LNCaP clone FGC (cell line): ENCODE measurements around the gene LNX1.
A peak's percentile ranks its signal among the peaks of the same experiment; 100 is the strongest.

Experiments
- DNase-seq: peaks from one replicate; pipeline ENCODE4 v3.0.0-alpha.2; 2011; ENCODE audit warnings: low read depth
- H3K4me3 ChIP-seq: 2 replicates; pipeline ENCODE4 v1.5.1; 2011; ENCODE audit warnings: mild to moderate bottlenecking, low read depth, low read length, control low read depth
- TF ChIP-seq, protein P1 (sequence below): IDR thresholded peaks from 2 replicates; pipeline ENCODE4 v1.5.1; 2012; ENCODE audit warnings: mild to moderate bottlenecking; ENCODE audit not compliant: control insufficient read depth, insufficient read depth; ENCODE audit errors: extremely low read depth

LNX1 gene

DNA sequence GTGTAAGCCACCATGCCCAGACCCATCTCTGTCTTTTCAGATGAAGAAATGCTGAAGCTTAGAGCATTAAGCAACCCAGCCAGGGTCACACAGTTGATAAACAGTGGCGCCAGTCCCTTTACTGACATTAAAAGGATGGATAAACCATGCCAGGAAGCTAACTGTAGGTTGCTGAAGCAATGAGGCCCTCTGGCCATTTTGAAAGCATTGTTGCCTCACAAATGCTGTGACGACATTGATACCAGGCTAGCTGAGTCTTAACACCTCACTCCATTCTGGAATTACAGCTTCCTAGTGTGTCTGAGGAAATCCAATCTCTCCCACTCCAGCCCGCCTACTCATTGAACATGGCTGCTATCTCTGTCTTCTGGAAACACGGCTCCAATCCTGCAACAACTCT lies 89.7 kb downstream of the LNX1 start:
- no peak overlapping the region for H3K4me3 ChIP-seq
- TF ChIP-seq, protein P1, sequence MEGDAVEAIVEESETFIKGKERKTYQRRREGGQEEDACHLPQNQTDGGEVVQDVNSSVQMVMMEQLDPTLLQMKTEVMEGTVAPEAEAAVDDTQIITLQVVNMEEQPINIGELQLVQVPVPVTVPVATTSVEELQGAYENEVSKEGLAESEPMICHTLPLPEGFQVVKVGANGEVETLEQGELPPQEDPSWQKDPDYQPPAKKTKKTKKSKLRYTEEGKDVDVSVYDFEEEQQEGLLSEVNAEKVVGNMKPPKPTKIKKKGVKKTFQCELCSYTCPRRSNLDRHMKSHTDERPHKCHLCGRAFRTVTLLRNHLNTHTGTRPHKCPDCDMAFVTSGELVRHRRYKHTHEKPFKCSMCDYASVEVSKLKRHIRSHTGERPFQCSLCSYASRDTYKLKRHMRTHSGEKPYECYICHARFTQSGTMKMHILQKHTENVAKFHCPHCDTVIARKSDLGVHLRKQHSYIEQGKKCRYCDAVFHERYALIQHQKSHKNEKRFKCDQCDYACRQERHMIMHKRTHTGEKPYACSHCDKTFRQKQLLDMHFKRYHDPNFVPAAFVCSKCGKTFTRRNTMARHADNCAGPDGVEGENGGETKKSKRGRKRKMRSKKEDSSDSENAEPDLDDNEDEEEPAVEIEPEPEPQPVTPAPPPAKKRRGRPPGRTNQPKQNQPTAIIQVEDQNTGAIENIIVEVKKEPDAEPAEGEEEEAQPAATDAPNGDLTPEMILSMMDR, result no peak

DNA sequence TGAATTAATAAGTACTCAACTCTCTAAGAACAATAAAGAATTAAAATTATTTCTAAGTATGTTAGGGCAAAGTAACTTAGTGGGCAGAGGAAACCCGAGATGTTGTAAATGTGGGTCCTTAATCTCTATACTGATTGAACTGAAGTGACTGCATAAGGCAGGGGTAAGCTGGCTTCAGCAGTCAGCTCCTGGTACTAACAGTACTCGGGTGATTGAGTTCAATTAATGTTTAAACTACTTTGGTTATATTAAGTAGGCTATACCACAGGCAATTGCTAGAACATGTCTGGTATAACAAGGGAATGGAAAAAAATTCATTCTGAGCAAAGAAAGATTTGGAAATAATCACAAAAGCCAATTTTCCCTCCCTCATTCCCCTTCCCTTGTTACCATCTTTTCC lies 90.7 kb downstream of the LNX1 start:
- DNase-seq, result no peak
- no peak overlapping the region for H3K4me3 ChIP-seq
- TF ChIP-seq, protein P1, result no peak

More for the DNA sequence above, 89.7 kb downstream of the LNX1 start:
- no peak for DNase-seq

DNA sequence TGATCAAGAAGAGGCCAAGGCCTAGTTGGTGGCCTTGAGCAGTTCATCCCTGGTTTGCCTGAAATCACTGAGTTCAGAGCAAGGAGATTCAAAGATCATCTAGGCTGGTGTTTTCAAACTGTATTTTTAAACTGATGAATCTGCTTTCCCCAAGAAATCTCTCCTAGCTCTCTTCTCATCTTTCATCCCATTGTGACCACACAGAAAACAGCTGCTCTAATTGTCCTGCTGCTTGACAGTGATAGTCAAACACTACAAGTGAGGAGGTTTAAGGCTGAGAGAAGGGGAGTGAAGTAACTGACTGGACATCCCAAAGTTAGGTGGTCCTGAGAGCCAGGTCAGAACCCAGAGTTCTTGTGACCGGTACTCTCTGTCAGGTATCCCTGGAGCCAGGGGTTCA lies 91.5 kb downstream of the LNX1 start:
- TF ChIP-seq, protein P1, result no peak
- DNase-seq, result no peak
- no peak overlapping the region for H3K4me3 ChIP-seq

DNA sequence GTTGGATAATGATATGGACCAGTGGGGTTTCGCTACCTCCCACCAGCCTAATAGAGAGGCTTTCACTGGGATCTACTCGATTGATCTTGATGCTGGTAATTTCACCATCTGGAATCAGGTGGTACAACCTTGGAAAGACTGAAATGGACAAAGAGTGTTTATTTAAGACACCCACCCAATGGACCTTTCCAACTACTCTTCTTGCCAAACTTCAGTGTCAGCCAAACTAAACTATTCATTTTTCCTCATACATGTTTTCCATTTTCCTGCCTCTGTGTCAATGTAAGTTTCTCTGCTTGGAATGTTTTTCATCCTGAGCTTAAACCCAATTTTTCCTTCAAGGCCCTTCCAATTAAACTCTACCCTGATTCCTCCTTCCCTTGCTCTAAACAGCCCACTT lies 92.6 kb downstream of the LNX1 start:
- TF ChIP-seq, protein P1, result no peak
- no peak for DNase-seq
- H3K4me3 ChIP-seq, result no peak overlapping the region

DNA sequence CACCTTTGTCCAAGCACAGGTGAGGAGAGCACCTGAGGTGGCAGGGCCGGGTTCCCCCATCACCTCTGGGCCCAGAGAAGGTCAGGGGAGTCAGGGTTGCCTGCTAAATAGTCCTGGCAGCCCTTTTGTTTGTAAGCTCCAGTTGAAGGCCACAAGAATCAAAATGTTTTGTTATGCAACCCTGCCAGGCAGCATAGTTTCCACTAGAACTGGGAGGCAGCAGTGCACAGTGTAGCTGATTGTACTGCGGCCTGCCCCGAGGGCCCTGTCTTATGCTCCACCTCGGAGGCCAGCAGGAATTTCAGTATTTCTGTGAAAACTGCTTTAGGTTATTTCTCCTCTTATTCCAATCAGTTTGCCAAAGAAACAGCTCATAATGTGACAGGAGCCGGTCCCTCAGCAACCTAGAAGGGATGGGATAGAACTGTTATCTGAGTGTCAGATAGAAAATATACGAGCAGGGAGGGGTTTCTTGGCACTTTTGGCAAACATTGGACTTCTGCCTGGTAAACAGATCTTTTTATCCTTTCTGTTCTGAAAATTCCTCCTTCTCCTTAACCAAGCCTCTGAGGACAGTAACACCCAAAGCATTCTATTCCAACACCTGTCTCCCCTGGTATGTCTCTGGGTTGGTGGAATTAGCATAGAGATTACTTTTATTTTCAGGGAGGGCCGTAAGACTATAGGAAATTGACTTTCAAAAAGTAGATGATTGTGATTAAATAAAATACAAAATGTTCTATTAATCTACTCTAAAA lies 93.6 kb downstream of the LNX1 start:
- no peak overlapping the region for H3K4me3 ChIP-seq
- DNase-seq, result no peak
- TF ChIP-seq, protein P1, result no peak

DNA sequence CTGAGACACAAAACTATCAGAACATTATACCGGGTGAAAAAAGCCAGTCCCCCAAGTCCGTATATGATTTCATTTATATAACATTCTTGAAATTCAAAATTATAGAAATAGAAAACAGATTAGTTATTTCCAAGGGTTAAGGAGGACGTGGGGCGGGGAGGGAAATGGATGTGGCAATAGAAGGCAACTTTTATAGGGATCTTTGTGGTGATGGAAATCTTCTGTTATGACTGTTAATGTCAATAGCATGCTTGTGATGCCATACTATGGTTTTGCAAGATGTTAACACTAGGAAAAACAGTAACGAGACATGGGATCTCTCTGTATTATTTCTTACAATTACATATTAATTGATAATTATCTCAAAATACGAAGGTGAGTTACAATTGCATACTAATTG lies 96.4 kb downstream of the LNX1 start:
- TF ChIP-seq, protein P1, result no peak
- H3K4me3 ChIP-seq, result no peak overlapping the region
- DNase-seq, result no peak

DNA sequence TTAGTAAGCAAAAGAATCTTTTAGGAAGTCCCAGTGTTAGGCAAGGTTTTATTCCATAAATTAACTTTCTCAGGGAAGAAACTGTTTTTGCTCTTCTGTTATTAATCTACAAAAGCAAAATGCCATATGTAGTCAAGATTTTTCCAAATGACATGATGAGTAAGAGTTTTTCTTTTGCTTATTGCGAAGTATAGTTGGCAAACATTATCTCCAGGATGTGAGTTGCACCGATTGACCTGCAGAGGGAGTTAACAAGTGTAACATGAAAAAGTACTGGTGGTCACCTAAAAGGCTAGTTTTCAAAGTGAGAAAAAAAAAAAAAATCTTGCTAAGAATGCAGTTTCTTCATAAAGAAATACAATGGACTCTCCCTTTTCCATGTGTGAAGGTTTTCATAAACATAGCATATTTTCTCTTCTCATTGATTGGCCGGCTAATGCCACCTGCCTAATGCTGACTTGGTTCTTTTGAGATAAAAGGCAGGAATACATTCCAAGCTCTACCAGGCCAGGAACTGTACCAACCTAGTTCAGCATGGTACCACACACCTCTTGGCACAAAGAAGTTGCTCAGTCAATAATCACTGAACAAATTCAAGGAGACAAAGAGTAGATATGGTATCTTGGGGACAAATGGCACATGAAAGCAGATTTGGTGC lies 100.2 kb downstream of the LNX1 start:
- TF ChIP-seq, protein P1, result peak; percentile 61
- DNase-seq, result no peak
- no peak overlapping the region for H3K4me3 ChIP-seq
